NCI-H187 (cell line): ENCODE results near the gene F5.
"Not testable (repeated sequence)": the region's sequence is repeated elsewhere in the genome, so short reads cannot be mapped to it uniquely, and the experiment has no call there.

Experiments
- DNase-seq, 2 experiments: peaks; one replicate each; lab custom pipeline; 2025; lab: John Stamatoyannopoulos, UW

Gene F5

GRCh38 chr1:169538998-169539871 is 47.0 kb downstream of the F5 start:
- no peak for DNase-seq

- no peak for DNase-seq
Observed at GRCh38 chr1:169534653-169535052, 51.6 kb downstream of the F5 start.

- DNase-seq, result not testable (repeated sequence)
Observed at GRCh38 chr1:169533528-169534190, 52.6 kb downstream of the F5 start.

GRCh38 chr1:169530448-169530847 is 55.8 kb downstream of the F5 start:
- DNase-seq, result no peak

GRCh38 chr1:169529068-169529642 is 57.1 kb downstream of the F5 start:
- no peak for DNase-seq

GRCh38 chr1:169528215-169529067 is 57.8 kb downstream of the F5 start:
- no peak for DNase-seq

GRCh38 chr1:169527451-169528214 is 58.6 kb downstream of the F5 start:
- DNase-seq, result no peak

- DNase-seq, result no peak
Observed at GRCh38 chr1:169527001-169527400, 59.3 kb downstream of the F5 start.

- DNase-seq, result no peak
Observed at GRCh38 chr1:169526120-169526832, 60.0 kb downstream of the F5 start.

- no peak for DNase-seq
Observed at GRCh38 chr1:169525391-169525790, 60.9 kb downstream of the F5 start.

GRCh38 chr1:169523904-169524303 is 62.4 kb downstream of the F5 start:
- DNase-seq, result no peak

- DNase-seq, result no peak
Observed at GRCh38 chr1:169521226-169521625, 65.1 kb downstream of the F5 start.

- no peak for DNase-seq
Observed at GRCh38 chr1:169517558-169518186, 68.6 kb downstream of the F5 start.

- no peak for DNase-seq
Observed at GRCh38 chr1:169515641-169516040, 70.6 kb downstream of the F5 start.

- no peak for DNase-seq
Observed at GRCh38 chr1:169514566-169515270, 71.6 kb downstream of the F5 start.

- no peak for DNase-seq
Observed at GRCh38 chr1:169513208-169513607, 73.1 kb downstream of the F5 start.

GRCh38 chr1:169511316-169512005 is 74.8 kb downstream of the F5 start:
- DNase-seq, result no peak

GRCh38 chr1:169510060-169510459 is 76.2 kb downstream of the F5 start:
- no peak for DNase-seq

- no peak for DNase-seq
Observed at GRCh38 chr1:169509354-169509753, 76.9 kb downstream of the F5 start.
